Measurements from ENCODE around the gene HTR3D. TPM values are rescaled to one million over a fixed set of nuclear protein-coding genes. Genes with fewer than 3 reads are reported as not detected.

Gene HTR3D, protein sequence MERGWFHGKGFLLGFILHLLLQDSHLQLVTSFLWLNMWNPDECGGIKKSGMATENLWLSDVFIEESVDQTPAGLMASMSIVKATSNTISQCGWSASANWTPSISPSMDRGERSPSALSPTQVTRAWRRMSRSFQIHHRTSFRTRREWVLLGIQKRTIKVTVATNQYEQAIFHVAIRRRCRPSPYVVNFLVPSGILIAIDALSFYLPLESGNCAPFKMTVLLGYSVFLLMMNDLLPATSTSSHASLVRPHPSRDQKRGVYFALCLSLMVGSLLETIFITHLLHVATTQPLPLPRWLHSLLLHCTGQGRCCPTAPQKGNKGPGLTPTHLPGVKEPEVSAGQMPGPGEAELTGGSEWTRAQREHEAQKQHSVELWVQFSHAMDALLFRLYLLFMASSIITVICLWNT
- polyA plus RNA-seq: not detected in 2 replicates
- not detected in 2 replicates for polyA minus RNA-seq

DNA sequence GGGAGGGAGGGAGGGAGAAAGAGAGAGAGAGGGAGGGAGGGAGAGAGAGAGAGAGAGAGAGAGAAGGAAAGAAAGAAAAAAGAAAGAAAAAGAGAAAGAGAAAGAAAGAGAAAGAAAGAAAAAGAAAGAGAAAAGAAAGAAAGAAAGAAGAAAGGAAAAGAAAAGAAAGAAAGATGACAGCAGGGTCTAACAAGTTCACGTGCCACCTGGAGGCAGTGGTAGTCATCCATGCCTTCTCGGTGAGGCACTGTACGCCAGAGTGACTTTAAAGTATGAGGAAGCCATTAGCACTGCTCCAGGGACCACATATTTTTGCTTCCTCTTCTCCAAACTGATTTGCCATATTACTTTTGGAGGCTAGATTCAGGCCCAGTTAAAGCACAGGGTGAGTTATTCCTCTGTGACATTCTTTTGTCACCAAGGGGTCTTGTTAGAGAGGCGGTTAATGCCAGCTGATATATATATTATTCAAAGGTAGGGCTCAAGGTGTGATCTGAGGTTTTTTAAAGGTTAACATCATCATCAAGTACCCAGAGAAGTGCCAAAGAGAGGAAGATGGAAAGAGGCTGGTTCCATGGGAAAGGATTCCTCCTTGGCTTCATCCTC lies at the start of gene HTR3D:
TSS of gene HTR3D (plus strand) at position 556 of the 606 bp plus-strand sequence. CDS start at position 556, 0 bp downstream.
- H3K9me3 ChIP-seq (ENCODE audit: low read length): no peaks in the 10 kb centered on the region
- no peaks in the 10 kb centered on the region for H3K36me3 ChIP-seq (ENCODE audit: insufficient read depth, low read length)
- no peak within 1 kb of the TSS for H3K4me2 ChIP-seq (ENCODE audit: low read length)
- no peak within 1 kb of the TSS for H3K27ac ChIP-seq (ENCODE audit: low read length)
- H3K4me3 ChIP-seq (ENCODE audit: low read length): no peak within 1 kb of the TSS
- H3K9me2 ChIP-seq (ENCODE audit: insufficient read depth, low read length): no peaks in the 10 kb centered on the region
- H3K27me3 ChIP-seq (ENCODE audit: insufficient read depth, low read depth, low read length): no peaks in the 10 kb centered on the region
- no peak within 1 kb of the TSS for H3K9ac ChIP-seq (ENCODE audit: low read length)
- H3K79me2 ChIP-seq (replicated peaks; ENCODE audit: insufficient read depth, low read length): no peaks in the 10 kb centered on the region
- no peak within 1 kb of the TSS for H2AFZ ChIP-seq (ENCODE audit: low read depth, low read length)
- H3F3A ChIP-seq (ENCODE audit: insufficient read depth, low read length, poor library complexity, severe bottlenecking): no peaks in the 10 kb centered on the region
- H4K20me1 ChIP-seq (ENCODE audit: insufficient read depth): no peaks in the 10 kb centered on the region
- TF ChIP-seq POLR2AphosphoS5 (IDR thresholded peaks at IDR 0.05) (no peak), SMC3 (conservative IDR thresholded peaks at IDR 0.05; ENCODE audit: poor library complexity) (no peak), TAF1 (IDR thresholded peaks at IDR 0.05; ENCODE audit: low read depth) (no peak)
- TF ChIP-seq, protein P1, sequence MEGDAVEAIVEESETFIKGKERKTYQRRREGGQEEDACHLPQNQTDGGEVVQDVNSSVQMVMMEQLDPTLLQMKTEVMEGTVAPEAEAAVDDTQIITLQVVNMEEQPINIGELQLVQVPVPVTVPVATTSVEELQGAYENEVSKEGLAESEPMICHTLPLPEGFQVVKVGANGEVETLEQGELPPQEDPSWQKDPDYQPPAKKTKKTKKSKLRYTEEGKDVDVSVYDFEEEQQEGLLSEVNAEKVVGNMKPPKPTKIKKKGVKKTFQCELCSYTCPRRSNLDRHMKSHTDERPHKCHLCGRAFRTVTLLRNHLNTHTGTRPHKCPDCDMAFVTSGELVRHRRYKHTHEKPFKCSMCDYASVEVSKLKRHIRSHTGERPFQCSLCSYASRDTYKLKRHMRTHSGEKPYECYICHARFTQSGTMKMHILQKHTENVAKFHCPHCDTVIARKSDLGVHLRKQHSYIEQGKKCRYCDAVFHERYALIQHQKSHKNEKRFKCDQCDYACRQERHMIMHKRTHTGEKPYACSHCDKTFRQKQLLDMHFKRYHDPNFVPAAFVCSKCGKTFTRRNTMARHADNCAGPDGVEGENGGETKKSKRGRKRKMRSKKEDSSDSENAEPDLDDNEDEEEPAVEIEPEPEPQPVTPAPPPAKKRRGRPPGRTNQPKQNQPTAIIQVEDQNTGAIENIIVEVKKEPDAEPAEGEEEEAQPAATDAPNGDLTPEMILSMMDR (IDR thresholded peaks at IDR 0.05; ENCODE audit: poor library complexity, severe bottlenecking): no peak

DNA sequence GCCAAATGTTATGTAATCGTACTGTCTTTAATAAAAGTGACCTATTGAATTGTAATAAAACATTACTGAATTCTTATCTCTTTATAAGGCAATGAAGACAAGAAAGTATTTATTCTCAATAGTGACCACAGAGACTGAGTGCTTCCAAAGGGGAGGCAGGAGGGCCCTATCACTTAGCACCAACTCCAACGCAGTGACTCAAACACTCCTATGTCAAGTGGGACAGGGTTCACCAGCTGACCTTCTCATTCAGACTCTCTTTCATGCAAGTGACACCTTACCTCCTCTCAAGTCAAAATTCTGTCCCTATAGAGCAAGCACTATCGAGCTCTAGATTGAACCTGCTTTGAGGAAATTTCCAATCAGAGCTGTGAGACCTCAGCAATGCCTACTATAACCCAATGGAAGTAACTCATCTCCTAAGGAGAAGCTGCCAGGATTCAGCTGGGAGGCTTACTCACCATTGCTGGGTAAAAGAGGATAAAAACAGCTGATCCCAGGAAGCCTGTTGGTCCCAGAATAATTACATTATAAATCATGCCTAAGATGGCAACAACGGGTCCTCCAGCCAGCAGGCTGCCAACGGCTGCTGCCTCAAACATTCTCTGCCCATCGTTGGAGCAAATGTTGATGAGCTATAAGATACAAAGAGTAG lies 49.4 kb upstream of the HTR3D start:
- Histone ChIP-seq H3K9ac (ENCODE audit: low read length) (no peak overlapping the region), H2AFZ (ENCODE audit: low read depth, low read length) (no peak overlapping the region), H3K36me3 (ENCODE audit: insufficient read depth, low read length) (no peaks in the 10 kb centered on the region), H3K4me3 (ENCODE audit: low read length) (no peak overlapping the region), H3K27me3 (ENCODE audit: insufficient read depth, low read depth, low read length) (no peaks in the 10 kb centered on the region), H3K4me2 (ENCODE audit: low read length) (no peak overlapping the region), H3F3A (ENCODE audit: insufficient read depth, low read length, poor library complexity, severe bottlenecking) (no peaks in the 10 kb centered on the region), H3K79me2 (replicated peaks; ENCODE audit: insufficient read depth, low read length) (no peaks in the 10 kb centered on the region), H4K20me1 (ENCODE audit: insufficient read depth) (no peaks in the 10 kb centered on the region), H3K9me3 (ENCODE audit: low read length) (no peaks in the 10 kb centered on the region), H3K9me2 (ENCODE audit: insufficient read depth, low read length) (no peaks in the 10 kb centered on the region), H3K27ac (ENCODE audit: low read length) (no peak overlapping the region)
- TF ChIP-seq, protein P1 (IDR thresholded peaks at IDR 0.05; ENCODE audit: poor library complexity, severe bottlenecking): no peak
- TF ChIP-seq POLR2AphosphoS5 (IDR thresholded peaks at IDR 0.05): no peak
- no peak for TF ChIP-seq EP300 (conservative IDR thresholded peaks at IDR 0.05; ENCODE audit: poor library complexity, severe bottlenecking)
- no peak for TF ChIP-seq EZH2 (IDR thresholded peaks at IDR 0.05; ENCODE audit: borderline replicate concordance, insufficient read depth, low read length, poor library complexity, severe bottlenecking)
- TF ChIP-seq, protein P2, sequence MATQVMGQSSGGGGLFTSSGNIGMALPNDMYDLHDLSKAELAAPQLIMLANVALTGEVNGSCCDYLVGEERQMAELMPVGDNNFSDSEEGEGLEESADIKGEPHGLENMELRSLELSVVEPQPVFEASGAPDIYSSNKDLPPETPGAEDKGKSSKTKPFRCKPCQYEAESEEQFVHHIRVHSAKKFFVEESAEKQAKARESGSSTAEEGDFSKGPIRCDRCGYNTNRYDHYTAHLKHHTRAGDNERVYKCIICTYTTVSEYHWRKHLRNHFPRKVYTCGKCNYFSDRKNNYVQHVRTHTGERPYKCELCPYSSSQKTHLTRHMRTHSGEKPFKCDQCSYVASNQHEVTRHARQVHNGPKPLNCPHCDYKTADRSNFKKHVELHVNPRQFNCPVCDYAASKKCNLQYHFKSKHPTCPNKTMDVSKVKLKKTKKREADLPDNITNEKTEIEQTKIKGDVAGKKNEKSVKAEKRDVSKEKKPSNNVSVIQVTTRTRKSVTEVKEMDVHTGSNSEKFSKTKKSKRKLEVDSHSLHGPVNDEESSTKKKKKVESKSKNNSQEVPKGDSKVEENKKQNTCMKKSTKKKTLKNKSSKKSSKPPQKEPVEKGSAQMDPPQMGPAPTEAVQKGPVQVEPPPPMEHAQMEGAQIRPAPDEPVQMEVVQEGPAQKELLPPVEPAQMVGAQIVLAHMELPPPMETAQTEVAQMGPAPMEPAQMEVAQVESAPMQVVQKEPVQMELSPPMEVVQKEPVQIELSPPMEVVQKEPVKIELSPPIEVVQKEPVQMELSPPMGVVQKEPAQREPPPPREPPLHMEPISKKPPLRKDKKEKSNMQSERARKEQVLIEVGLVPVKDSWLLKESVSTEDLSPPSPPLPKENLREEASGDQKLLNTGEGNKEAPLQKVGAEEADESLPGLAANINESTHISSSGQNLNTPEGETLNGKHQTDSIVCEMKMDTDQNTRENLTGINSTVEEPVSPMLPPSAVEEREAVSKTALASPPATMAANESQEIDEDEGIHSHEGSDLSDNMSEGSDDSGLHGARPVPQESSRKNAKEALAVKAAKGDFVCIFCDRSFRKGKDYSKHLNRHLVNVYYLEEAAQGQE (IDR thresholded peaks at IDR 0.05; ENCODE audit: borderline replicate concordance): no peak
- TF ChIP-seq TAF1 (IDR thresholded peaks at IDR 0.05; ENCODE audit: low read depth): no peak
- TF ChIP-seq MXI1 (conservative IDR thresholded peaks at IDR 0.05; ENCODE audit: poor library complexity, severe bottlenecking): no peak
- TF ChIP-seq RAD21 (conservative IDR thresholded peaks at IDR 0.05): no peak
- TF ChIP-seq SMC3 (conservative IDR thresholded peaks at IDR 0.05; ENCODE audit: poor library complexity): no peak
